ENCODE data around the gene YWHAH. TPM values are rescaled to one million over a fixed set of nuclear protein-coding genes. Genes with fewer than 3 reads are reported as not detected.

YWHAH gene
- total and polyA plus RNA-seq, 2 of the 8 experiments (the other 6 are each of a cell fraction or from before 2014, with no cell fraction given): 146 to 247 TPM

DNA sequence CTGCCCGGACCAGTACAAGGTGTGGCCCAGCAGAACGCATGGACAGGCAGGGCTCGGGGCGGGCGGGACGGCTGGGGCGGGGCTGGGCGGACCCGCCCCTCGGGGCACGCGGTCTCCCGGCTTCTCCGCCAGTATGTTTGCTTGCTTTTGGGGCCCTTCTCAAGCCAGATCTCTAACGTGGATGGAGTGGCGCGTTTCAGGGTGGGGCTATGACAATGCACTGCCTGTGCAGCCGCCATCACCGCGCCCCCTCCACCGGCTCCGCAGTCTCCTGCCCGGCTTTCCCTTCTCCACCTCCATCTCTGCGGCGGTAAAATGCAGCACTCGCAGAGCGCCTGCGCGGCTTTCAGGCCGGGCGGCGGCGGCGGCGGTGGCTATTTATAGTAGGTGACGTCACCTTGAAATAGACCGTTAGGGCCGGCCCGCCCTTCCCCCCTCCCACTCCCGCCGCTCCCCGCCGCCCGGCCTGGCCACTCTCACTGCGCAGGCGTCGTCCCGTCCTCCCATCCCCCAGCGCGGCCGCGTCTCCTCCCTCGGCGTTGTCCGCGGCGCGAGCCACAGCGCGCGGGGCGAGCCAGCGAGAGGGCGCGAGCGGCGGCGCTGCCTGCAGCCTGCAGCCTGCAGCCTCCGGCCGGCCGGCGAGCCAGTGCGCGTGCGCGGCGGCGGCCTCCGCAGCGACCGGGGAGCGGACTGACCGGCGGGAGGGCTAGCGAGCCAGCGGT is at the start of gene YWHAH (continued):
- TF ChIP-seq USF2 (IDR thresholded peaks at IDR 0.05; ENCODE audit: low read length) (no peak), BCL11A (IDR thresholded peaks at IDR 0.05; ENCODE audit: low read depth in 2 of 2, low read length in 2 of 2) (no peak), RFX5 (IDR thresholded peaks at IDR 0.05; ENCODE audit: borderline replicate concordance, low read depth, low read length) (no peak), POU5F1 (IDR thresholded peaks at IDR 0.05; ENCODE audit: low read depth, low read length) (no peak), TEAD4 (IDR thresholded peaks at IDR 0.05; ENCODE audit: low read depth, low read length) (no peak), NANOG (IDR thresholded peaks at IDR 0.05; ENCODE audit: insufficient read depth, low read depth, low read length, poor library complexity, severe bottlenecking) (no peak), POLR2A (IDR thresholded peaks at IDR 0.05; ENCODE audit: control extremely low read depth in 1 of 2, low read depth in 2 of 2, low read length in 2 of 2) (peak; percentile 59 to 97), KDM1A (IDR thresholded peaks at IDR 0.05; ENCODE audit: borderline replicate concordance, low read length) (no peak), HDAC2 (IDR thresholded peaks at IDR 0.05; ENCODE audit: borderline replicate concordance in 1 of 2, low read depth in 2 of 2, low read length in 2 of 2) (no peak), RNF2 (IDR thresholded peaks at IDR 0.05; ENCODE audit: borderline replicate concordance, low read depth, low read length, missing control alignments, poor library complexity, severe bottlenecking) (no peak), NRF1 (IDR thresholded peaks at IDR 0.05; ENCODE audit: low read depth, low read length) (peak; percentile 55), SRF (IDR thresholded peaks at IDR 0.05; ENCODE audit: low read depth, low read length) (no peak), POLR2AphosphoS5 (IDR thresholded peaks at IDR 0.05; ENCODE audit: low read depth, low read length) (peak; percentile 87), MAFK (IDR thresholded peaks at IDR 0.05; ENCODE audit: low read depth, low read length) (no peak), SP1 (IDR thresholded peaks at IDR 0.05; ENCODE audit: low read depth, low read length) (no peak), CEBPB (IDR thresholded peaks at IDR 0.05; ENCODE audit: low read depth, low read length) (no peak), TAF1 (IDR thresholded peaks at IDR 0.05; ENCODE audit: low read depth, low read length) (peak; percentile 93), CTBP2 (IDR thresholded peaks at IDR 0.05; ENCODE audit: borderline replicate concordance, insufficient read depth, insufficient read length, low read length) (no peak)
- TF ChIP-seq, protein P1, sequence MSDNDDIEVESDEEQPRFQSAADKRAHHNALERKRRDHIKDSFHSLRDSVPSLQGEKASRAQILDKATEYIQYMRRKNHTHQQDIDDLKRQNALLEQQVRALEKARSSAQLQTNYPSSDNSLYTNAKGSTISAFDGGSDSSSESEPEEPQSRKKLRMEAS (IDR thresholded peaks at IDR 0.05): peak; percentile 76
- TF ChIP-seq, protein P2, sequence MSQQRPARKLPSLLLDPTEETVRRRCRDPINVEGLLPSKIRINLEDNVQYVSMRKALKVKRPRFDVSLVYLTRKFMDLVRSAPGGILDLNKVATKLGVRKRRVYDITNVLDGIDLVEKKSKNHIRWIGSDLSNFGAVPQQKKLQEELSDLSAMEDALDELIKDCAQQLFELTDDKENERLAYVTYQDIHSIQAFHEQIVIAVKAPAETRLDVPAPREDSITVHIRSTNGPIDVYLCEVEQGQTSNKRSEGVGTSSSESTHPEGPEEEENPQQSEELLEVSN (IDR thresholded peaks at IDR 0.05): peak; percentile 77
- TF ChIP-seq, protein P3, sequence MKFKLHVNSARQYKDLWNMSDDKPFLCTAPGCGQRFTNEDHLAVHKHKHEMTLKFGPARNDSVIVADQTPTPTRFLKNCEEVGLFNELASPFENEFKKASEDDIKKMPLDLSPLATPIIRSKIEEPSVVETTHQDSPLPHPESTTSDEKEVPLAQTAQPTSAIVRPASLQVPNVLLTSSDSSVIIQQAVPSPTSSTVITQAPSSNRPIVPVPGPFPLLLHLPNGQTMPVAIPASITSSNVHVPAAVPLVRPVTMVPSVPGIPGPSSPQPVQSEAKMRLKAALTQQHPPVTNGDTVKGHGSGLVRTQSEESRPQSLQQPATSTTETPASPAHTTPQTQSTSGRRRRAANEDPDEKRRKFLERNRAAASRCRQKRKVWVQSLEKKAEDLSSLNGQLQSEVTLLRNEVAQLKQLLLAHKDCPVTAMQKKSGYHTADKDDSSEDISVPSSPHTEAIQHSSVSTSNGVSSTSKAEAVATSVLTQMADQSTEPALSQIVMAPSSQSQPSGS (IDR thresholded peaks at IDR 0.05; ENCODE audit: low read length): peak; percentile 85

All from H1 (cell line).